Activated CD4-positive, CD25-positive, alpha-beta regulatory T cell (primary cell): ENCODE results near the gene PAX3.

ENCODE experiments used
- DNase-seq, 4 experiments: peaks; one replicate each; lab custom pipeline; 2025; lab: John Stamatoyannopoulos, UW

Gene PAX3

GRCh38 chr2:222270396-222270795, 28.4 kb downstream of the PAX3 start:
- DNase-seq: no peak

GRCh38 chr2:222269132-222269531, 29.7 kb downstream of the PAX3 start:
- DNase-seq: no peak

GRCh38 chr2:222268311-222268990, 30.3 kb downstream of the PAX3 start:
- DNase-seq: no peak

DNA sequence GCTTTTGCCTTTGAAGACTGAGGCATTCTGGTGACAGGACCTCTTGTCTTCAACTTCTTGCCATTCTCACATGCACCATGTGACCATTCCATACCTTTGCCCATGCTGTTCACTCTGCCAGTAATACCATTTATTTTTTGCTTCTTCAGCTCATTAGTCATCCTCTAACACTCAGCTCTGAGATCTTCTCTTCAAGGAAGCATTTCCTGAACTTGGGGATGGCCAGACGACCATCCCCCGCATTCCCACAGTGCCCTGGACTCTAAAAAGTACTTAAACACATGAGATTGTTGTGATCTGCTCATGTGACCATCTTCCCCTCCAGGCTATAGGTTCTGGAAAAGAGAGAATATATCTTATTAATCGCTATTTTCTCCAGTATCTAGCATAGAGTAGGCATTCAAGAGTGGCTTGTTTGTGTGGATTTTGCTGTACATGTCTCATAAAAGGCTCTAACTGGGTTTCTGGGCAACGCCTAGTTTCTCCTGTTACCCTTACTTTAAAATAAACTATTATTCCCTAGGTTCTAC, 33.9 kb downstream of the PAX3 start:
- DNase-seq: no peak

DNA sequence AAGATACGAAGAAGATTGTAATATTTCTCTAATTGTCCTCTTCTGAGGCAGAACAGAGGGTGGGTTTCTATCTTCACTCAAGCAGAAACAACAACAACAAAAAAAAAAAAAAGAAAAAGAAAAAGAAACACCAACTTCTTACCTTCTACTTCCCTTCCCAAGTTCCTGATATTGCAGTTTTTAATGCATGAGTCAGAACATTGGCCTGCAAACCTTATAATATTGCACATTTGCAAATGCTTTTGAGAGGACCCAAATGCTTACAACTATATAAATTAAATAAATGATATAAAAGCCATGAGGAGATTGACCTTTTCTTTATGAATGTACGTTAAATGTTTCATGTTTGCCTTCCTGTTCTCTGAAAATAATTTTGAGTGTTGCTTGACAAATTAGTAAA, 37.3 kb downstream of the PAX3 start:
- DNase-seq: no peak

GRCh38 chr2:222257645-222258044, 41.2 kb downstream of the PAX3 start:
- DNase-seq: no peak

- no peak for DNase-seq
These were observed 42.5 kb downstream of the PAX3 start for GRCh38 chr2:222256250-222256649.

- DNase-seq: no peak
These were observed 43.7 kb downstream of the PAX3 start for GRCh38 chr2:222255090-222255489.

GRCh38 chr2:222250313-222250712, 48.5 kb downstream of the PAX3 start:
- no peak for DNase-seq

- no peak for DNase-seq
These were observed 49.4 kb downstream of the PAX3 start for GRCh38 chr2:222249444-222249843.

- no peak for DNase-seq
These were observed 50.0 kb downstream of the PAX3 start for GRCh38 chr2:222248818-222249217.

DNA sequence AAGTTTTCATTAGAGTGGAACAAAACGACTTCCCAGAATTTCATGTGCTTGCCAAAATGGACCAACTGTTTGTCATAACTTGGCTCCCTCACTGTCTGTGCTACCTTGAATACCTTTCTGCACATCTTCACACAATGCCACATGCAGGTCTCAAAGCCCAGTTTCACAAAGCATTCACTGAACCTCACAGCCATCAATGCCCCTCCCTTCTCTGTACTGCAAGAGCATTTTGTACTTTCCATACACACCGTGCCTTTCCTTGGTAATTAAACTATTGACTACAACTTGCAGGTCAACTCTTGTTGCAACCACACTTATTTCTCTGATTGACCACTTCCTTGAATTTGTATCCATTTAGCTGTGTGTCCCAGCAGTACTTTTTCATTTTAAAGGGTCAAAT, 50.5 kb downstream of the PAX3 start:
- DNase-seq: no peak

DNA sequence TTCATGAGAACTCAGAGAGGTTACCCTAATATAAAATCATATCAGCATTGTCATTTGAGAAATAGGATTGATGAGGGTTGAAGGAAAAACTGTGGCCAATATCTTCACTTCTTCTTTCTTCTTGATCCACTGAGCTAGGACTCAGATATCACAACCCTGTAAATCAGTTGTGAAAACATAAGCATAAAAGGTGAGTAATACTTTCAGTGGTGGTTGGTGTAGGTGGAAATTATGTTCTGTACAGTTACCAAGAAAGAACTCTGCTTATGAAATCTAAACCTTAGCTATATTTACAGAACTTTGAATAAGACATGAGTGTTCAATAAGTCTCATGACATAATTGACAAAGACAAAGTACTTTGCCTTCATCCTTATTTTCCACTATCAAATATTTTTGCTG, 56.3 kb downstream of the PAX3 start:
- no peak for DNase-seq

- DNase-seq: no peak
These were observed 57.5 kb downstream of the PAX3 start for GRCh38 chr2:222241128-222241870.

- DNase-seq: no peak
These were observed 58.1 kb downstream of the PAX3 start for GRCh38 chr2:222240676-222241049.

DNA sequence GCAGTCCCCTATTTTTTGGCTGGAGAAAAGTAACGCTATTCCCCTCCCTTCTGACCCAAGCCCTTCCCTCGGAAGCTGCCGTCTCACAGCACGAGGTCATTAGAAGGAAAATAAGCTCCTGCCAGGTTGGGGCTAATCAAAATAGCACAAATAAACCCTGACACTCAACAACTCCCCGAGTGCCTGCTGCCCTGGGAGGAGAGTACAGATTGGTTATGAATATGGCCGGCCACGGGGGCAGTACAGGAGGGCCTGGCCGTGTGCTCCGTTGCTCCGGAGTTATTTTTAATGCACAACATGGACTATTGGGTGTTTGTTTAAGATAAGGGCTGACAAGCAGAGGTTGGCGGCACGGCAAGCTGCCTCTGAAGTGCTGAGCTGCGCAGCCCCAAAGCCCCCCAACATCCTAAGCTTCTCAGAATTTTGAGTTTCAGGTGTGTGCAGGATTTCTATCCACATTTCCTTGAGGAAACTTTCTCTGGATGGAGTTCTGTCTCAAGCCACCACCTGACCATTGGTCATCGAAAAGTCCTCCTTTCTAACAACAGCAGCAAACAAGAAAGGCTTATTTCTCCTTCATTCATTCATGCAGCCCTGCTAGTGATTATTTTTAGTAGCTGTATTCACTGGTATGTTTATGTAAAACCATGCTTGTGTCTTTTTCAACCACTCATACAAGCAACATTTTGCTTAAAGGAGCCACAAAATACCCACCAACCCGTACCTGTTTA, 58.7 kb downstream of the PAX3 start:
- no peak for DNase-seq

DNA sequence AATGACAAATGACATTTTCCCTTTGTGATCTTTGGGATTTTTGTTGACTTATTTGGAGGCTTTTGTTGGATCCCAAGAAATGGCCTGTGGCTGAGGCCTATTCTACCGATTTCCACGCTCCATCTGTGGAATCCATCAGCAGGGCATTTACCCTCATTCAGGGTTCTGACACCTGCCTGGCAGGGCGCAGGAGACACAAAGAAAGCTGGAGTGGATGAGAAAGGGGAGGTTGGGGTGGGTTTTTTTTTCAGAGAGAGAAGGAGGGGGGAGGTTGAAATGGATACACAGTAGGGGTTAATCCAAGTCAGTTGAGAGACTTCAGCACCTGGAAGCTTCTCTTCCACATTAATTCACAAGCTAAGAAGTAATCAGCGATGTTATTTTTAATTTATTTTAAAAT, 59.7 kb downstream of the PAX3 start:
- DNase-seq: no peak

DNA sequence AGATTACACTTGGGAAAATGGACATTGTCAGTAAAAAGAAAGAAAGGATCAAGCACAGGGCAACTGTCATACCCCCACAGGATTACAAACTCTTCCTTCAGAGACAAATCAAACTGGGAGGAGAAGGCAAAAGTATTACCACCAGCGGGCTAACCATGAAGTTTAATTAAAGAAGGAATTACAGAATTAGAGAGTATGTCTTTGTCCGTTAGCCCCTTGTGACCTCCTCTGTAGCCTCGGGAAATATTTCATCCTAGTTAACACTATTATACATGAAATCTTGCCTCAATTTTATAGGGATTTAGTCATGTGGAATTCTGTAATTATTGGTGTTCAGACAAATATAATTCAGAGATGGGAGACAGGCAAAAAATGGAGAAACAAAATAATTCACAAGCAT, 60.7 kb downstream of the PAX3 start:
- DNase-seq: no peak

DNA sequence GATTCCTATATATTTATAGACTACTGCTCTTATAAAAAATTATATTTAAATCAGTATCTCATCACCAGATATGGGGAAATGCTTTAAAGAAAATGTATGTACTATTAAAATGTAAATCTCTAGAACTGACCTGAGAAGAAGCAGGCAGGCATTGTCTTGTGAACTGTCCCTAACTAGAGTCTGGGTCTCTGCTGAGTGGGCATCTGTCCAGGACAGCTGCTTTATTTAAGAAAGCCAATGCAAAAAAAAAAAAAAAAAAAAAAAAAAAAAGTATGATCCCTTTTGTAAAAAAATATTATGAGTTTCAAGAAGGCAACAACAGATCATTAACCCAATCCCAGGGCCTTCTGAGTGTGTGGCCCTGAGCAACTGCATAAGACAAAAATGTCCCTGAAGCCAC, 66.0 kb downstream of the PAX3 start:
- DNase-seq: no peak

- no peak for DNase-seq
These were observed 66.4 kb downstream of the PAX3 start for GRCh38 chr2:222232372-222232771.

DNA sequence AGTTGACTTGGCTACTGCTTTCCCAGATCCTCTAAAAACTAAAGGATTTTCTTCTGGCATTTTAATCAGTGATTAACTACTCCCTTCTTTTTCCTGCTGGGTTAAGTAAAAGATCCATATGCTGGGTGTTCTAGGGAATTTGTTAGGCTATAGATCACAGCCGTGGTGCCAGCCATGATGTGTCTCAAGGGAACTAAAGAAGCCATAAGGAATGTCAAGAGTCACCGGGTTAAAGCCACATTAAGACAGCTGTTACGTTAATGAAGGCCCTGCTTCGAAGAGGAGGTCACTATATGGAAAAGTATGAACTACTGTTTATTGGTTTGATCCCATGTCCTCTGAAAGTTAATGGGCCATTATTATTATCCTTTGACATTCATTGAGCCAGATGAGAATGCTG, 70.7 kb downstream of the PAX3 start:
- no peak for DNase-seq

DNA sequence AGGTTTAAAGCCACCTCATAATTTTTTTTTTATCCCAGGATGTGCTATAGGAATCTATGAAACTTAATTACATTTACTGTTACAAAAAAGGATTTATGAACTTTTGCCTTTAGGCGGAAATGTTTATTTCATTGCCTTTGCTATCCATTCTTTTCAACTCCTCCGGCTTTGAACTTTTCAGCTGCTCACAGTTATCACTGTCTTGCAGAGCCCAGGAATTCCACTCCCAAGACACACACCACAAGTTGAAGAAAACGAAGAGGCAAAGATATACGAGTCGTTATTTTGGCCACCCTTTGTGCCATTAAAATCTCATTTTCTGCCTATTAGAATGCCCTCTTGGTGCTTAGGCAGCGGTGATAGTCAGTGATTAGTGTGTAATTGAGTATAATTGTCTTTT, 80.0 kb downstream of the PAX3 start:
- no peak for DNase-seq

- DNase-seq: no peak
These were observed 81.1 kb downstream of the PAX3 start for GRCh38 chr2:222217712-222218111.
